ENCODE data around the gene SPIRE1. TPM values are rescaled to one million over a fixed set of nuclear protein-coding genes. Genes with fewer than 3 reads are reported as not detected.

The SPIRE1 gene
- total and polyA plus RNA-seq, 2 of the 4 experiments (the other 2 are of a cell fraction): 11.6 to 31.4 TPM

DNA sequence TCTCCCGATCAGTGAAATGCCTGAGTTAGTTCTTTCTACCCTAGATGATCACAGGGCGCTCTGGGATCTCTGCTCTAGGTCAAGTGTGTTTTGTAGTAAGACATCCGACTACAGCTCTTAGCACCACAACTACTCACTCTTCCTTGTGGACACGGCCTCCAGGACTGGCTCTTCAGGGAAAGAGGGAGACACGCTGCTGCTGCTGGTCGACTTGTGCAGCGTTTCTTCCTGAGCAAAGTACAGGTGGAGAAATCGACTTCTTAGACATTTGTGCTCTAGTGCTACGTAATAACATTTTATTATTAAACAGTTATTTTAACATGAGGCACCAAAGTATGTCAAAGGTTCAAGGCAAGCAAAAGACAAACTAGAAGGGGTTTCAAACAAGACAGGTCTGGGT lies 193.2 kb downstream of the SPIRE1 start:
- Histone ChIP-seq H3K27ac (ENCODE audit: insufficient read depth, low read length) (no peak overlapping the region), H3K14ac (replicated peaks; ENCODE audit: low read depth, low read length) (no peak overlapping the region), H3K18ac (ENCODE audit: low read depth, low read length) (no peak overlapping the region), H2AK5ac (ENCODE audit: low read depth, low read length) (no peak overlapping the region), H4K8ac (ENCODE audit: low read depth in 2 of 2, low read length in 2 of 2) (no peak overlapping the region), H3K4me3 (ENCODE audit: insufficient read depth, low read depth, low read length) (no peak overlapping the region), H3K4me1 (ENCODE audit: control insufficient read depth, insufficient read depth, low read length) (peaks cover 4% of the 10 kb centered on the region), H3K9me3 (ENCODE audit: control insufficient read depth, insufficient read depth, low read length) (no peaks in the 10 kb centered on the region), H4K5ac (ENCODE audit: low read depth, low read length) (no peak overlapping the region), H3K27me3 (ENCODE audit: control insufficient read depth, insufficient read depth, low read length) (no peaks in the 10 kb centered on the region), H3K79me1 (ENCODE audit: low read depth in 1 of 2, low read length in 2 of 2) (no peaks in the 10 kb centered on the region; a peak in 2 of 4 replicates), H2BK20ac (ENCODE audit: low read depth, low read length) (no peak overlapping the region), H3K4me2 (ENCODE audit: low read depth, low read length) (no peak overlapping the region), H2BK120ac (ENCODE audit: low read depth, low read length) (no peak overlapping the region), H2AFZ (replicated peaks; ENCODE audit: low read length, poor library complexity) (no peak overlapping the region), H3K9ac (ENCODE audit: low read depth, low read length) (no peak overlapping the region), H4K91ac (ENCODE audit: insufficient read depth, low read depth, low read length) (no peak overlapping the region), H4K20me1 (ENCODE audit: insufficient read depth, low read length) (no peaks in the 10 kb centered on the region), H3K4ac (ENCODE audit: low read depth, low read length) (no peak overlapping the region), H2BK15ac (ENCODE audit: low read depth, low read length) (no peak overlapping the region), H3K9me1 (ENCODE audit: insufficient read depth, low read length) (peaks cover 12% of the 10 kb centered on the region; the same call in 1 of the 2 replicates), H3K23ac (ENCODE audit: low read depth, low read length) (no peak overlapping the region), H2BK5ac (ENCODE audit: low read depth, low read length, poor library complexity, severe bottlenecking) (no peak overlapping the region), H2AK9ac (replicated peaks; ENCODE audit: low read depth, low read length, poor library complexity) (no peak overlapping the region), H3K36me3 (ENCODE audit: control insufficient read depth, insufficient read depth, low read length) (peaks cover 9% of the 10 kb centered on the region), H3K56ac (ENCODE audit: extremely low read depth, insufficient read depth, low read length) (no peak overlapping the region)
- TF ChIP-seq, protein P1, sequence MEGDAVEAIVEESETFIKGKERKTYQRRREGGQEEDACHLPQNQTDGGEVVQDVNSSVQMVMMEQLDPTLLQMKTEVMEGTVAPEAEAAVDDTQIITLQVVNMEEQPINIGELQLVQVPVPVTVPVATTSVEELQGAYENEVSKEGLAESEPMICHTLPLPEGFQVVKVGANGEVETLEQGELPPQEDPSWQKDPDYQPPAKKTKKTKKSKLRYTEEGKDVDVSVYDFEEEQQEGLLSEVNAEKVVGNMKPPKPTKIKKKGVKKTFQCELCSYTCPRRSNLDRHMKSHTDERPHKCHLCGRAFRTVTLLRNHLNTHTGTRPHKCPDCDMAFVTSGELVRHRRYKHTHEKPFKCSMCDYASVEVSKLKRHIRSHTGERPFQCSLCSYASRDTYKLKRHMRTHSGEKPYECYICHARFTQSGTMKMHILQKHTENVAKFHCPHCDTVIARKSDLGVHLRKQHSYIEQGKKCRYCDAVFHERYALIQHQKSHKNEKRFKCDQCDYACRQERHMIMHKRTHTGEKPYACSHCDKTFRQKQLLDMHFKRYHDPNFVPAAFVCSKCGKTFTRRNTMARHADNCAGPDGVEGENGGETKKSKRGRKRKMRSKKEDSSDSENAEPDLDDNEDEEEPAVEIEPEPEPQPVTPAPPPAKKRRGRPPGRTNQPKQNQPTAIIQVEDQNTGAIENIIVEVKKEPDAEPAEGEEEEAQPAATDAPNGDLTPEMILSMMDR (conservative IDR thresholded peaks at IDR 0.05; ENCODE audit: low read depth, low read length): no peak
- TF ChIP-seq POLR2A (IDR thresholded peaks at IDR 0.05; ENCODE audit: low read depth, low read length) (no peak), CEBPB (IDR thresholded peaks at IDR 0.05; ENCODE audit: low read depth, low read length) (no peak), SMC3 (IDR thresholded peaks at IDR 0.05; ENCODE audit: low read depth, low read length) (no peak), BHLHE40 (IDR thresholded peaks at IDR 0.05; ENCODE audit: low read depth, low read length) (no peak), MAZ (IDR thresholded peaks at IDR 0.05; ENCODE audit: borderline replicate concordance, low read depth, low read length) (no peak), RAD21 (IDR thresholded peaks at IDR 0.05; ENCODE audit: low read length) (no peak), RCOR1 (IDR thresholded peaks at IDR 0.05; ENCODE audit: insufficient replicate concordance, low read length) (no peak), RFX5 (IDR thresholded peaks at IDR 0.05; ENCODE audit: low read depth, low read length) (no peak), MXI1 (IDR thresholded peaks at IDR 0.05; ENCODE audit: borderline replicate concordance, low read depth, low read length) (no peak)
- TF ChIP-seq, protein P2, sequence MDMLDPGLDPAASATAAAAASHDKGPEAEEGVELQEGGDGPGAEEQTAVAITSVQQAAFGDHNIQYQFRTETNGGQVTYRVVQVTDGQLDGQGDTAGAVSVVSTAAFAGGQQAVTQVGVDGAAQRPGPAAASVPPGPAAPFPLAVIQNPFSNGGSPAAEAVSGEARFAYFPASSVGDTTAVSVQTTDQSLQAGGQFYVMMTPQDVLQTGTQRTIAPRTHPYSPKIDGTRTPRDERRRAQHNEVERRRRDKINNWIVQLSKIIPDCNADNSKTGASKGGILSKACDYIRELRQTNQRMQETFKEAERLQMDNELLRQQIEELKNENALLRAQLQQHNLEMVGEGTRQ (IDR thresholded peaks at IDR 0.05; ENCODE audit: low read depth, low read length): no peak
- in situ Hi-C loops (cut with MboI; ENCODE audit: low sequenced_read_pairs) (no loop called here), dilution Hi-C loops (cut with HindIII; ENCODE audit: low sequenced_read_pairs, unreplicated experiment) (no loop called here), intact Hi-C loops (cut with micrococcal nuclease) (no loop called here)
- ChIA-PET CTCF (no interaction called here), POLR2A (ENCODE audit: unreplicated experiment) (no interaction called here)
- WGBS, 2 experiments (ENCODE audit: extremely low coverage in 2 of 2, insufficient read length in 1 of 2): 100% methylated on average over 1 of the region's 9 CpGs; no CpG with 5 or more reads in 1 of the 2 experiments
- ATAC-seq (ENCODE audit: low read depth) (no peak), DNase-seq (no peak)
- BruUV-seq (replicated peaks): no TSS peak

Measured in IMR-90 (cell line).